ENCODE data around the gene ATP6V1E1. TPM values are rescaled to one million over a fixed set of nuclear protein-coding genes. Genes with fewer than 3 reads are reported as not detected.
A peak's percentile ranks its signal among the peaks of the same experiment; 100 is the strongest.

Gene ATP6V1E1
- total and polyA plus RNA-seq, 9 of the 15 experiments (the other 6 are each of a cell fraction or from before 2014, with no cell fraction given), result 122 to 249 (median 179) TPM

DNA sequence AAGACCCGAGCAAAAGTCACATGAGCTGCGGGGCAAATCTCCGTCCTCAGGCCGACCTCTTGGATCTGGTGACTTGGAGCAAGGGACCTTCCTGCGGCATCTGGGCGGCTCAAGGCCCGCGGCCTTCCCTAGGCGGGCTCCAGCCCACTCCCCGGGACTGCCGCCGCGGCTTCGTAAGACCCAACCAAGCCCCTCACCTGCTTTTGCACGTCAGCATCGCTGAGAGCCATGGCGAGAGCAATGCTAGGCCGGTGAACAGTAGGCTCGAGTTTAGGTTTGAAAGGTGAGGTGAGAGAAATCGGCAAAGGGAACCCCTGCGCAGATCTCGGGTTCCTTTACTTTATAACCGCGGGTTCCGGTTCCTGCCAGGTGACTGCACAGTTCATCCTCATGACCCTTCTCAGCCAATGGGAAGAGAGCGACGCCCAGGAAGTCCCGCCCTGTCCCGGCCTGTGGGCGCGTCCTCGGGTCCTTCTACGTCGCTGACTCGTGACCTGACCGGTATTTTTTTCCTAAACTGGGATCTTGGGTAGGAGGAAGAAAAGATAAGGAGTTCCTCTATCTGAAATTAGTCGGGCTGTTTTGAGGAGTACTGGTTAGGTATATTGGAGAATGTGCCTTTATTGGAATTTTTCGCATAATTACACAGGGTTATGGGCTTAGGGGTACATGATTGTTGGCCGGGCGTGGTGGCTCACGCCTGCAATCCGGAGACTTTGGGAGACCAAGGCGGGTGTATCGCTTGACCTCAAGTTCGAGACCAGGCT, at the start of gene ATP6V1E1 (continued):
- TF ChIP-seq MAZ (CRISPR knock-in tag; conservative IDR thresholded peaks at IDR 0.05 in 1 of 2, IDR thresholded peaks at IDR 0.05 in 1 of 2) (no peak; a peak in 2 of 4 replicates), TFAM (CRISPR knock-in tag; conservative IDR thresholded peaks at IDR 0.05) (no peak), PHF8 (IDR thresholded peaks at IDR 0.05; ENCODE audit: borderline replicate concordance, low read length) (peak; percentile 97), GATA2 (CRISPR knock-in tag; IDR thresholded peaks at IDR 0.05) (no peak), ZFP30 (CRISPR knock-in tag; IDR thresholded peaks at IDR 0.05; ENCODE audit: borderline replicate concordance) (no peak), OTX1 (CRISPR knock-in tag; IDR thresholded peaks at IDR 0.05) (no peak; the same call in 1 of the 2 replicates), ZNF696 (CRISPR knock-in tag; conservative IDR thresholded peaks at IDR 0.05) (no peak), NKRF (IDR thresholded peaks at IDR 0.05; ENCODE audit: borderline replicate concordance) (peak; percentile 90), NBN (IDR thresholded peaks at IDR 0.05; ENCODE audit: low read depth) (peak; percentile 87; the same call in 1 of the 2 replicates), SIN3B (IDR thresholded peaks at IDR 0.05; ENCODE audit: low read depth) (peak; percentile 92), ZNF584 (CRISPR knock-in tag; IDR thresholded peaks at IDR 0.05; ENCODE audit: low read depth) (no peak), RBM14 (IDR thresholded peaks at IDR 0.05; ENCODE audit: borderline replicate concordance, insufficient read depth, low read depth, low read length) (no peak), KLF10 (CRISPR knock-in tag; IDR thresholded peaks at IDR 0.05) (no peak), ZNF347 (CRISPR knock-in tag; IDR thresholded peaks at IDR 0.05; ENCODE audit: low read depth) (0 out of 2 replicates have a peak, but pooled peaks have one; percentile 57), MCM7 (IDR thresholded peaks at IDR 0.05) (no peak), ZFP36 (IDR thresholded peaks at IDR 0.05; ENCODE audit: low read depth, low read length, partially characterized antibody) (no peak), TEAD1 (CRISPR knock-in tag; IDR thresholded peaks at IDR 0.05) (peak in 1 of 2 experiments; percentile 44; a peak in 1 of 4 replicates)
- TF ChIP-seq, protein P1, sequence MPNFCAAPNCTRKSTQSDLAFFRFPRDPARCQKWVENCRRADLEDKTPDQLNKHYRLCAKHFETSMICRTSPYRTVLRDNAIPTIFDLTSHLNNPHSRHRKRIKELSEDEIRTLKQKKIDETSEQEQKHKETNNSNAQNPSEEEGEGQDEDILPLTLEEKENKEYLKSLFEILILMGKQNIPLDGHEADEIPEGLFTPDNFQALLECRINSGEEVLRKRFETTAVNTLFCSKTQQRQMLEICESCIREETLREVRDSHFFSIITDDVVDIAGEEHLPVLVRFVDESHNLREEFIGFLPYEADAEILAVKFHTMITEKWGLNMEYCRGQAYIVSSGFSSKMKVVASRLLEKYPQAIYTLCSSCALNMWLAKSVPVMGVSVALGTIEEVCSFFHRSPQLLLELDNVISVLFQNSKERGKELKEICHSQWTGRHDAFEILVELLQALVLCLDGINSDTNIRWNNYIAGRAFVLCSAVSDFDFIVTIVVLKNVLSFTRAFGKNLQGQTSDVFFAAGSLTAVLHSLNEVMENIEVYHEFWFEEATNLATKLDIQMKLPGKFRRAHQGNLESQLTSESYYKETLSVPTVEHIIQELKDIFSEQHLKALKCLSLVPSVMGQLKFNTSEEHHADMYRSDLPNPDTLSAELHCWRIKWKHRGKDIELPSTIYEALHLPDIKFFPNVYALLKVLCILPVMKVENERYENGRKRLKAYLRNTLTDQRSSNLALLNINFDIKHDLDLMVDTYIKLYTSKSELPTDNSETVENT (CRISPR knock-in tag; IDR thresholded peaks at IDR 0.05), result 0 out of 2 replicates have a peak, but pooled peaks have one; percentile 5
- TF ChIP-seq, protein P2, sequence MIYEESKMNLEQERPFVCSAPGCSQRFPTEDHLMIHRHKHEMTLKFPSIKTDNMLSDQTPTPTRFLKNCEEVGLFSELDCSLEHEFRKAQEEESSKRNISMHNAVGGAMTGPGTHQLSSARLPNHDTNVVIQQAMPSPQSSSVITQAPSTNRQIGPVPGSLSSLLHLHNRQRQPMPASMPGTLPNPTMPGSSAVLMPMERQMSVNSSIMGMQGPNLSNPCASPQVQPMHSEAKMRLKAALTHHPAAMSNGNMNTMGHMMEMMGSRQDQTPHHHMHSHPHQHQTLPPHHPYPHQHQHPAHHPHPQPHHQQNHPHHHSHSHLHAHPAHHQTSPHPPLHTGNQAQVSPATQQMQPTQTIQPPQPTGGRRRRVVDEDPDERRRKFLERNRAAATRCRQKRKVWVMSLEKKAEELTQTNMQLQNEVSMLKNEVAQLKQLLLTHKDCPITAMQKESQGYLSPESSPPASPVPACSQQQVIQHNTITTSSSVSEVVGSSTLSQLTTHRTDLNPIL (CRISPR knock-in tag; IDR thresholded peaks at IDR 0.05), result no peak
- TF ChIP-seq, protein P3, sequence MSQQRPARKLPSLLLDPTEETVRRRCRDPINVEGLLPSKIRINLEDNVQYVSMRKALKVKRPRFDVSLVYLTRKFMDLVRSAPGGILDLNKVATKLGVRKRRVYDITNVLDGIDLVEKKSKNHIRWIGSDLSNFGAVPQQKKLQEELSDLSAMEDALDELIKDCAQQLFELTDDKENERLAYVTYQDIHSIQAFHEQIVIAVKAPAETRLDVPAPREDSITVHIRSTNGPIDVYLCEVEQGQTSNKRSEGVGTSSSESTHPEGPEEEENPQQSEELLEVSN (IDR thresholded peaks at IDR 0.05; ENCODE audit: borderline replicate concordance in 1 of 2, extremely low read depth in 1 of 2, insufficient read depth in 1 of 2, insufficient read length in 1 of 2, low read depth in 1 of 2, low read length in 1 of 2, poor library complexity in 1 of 2, severe bottlenecking in 1 of 2), result peak in 1 of 2 experiments; percentile 43
